ENCODE results near the gene SIVA1.

DNA sequence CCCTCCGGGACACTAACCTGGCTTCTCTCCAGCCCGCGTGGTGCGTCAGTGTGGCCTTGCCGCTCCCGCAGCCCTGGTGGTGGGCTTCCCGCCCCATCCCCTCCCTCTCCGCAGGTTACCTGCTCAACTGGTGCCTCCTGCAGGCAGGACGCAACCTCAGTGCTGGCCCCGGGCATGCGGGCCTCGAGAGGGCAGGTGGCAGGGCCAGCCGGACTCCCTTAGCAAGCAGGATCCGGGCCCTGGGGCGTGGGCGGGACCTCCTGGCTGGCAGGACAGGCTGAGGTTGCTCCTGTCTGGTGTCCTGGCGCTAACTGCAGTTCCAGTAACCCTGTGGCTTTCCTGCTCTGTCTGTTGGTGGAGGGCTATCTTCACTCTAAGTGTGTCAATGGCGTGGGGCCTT lies 37.5 kb upstream of the SIVA1 start:
- TF ChIP-seq POLR2A (IDR thresholded peaks at IDR 0.05; ENCODE audit: low read length) (no peak), GATA1 (IDR thresholded peaks at IDR 0.05; ENCODE audit: low read depth, low read length) (no peak)

All from erythroblast (primary cell).